K562 (cell line): ENCODE results near the gene COL15A1. TPM values are rescaled to one million over a fixed set of nuclear protein-coding genes. Genes with fewer than 3 reads are reported as not detected.

ENCODE experiments used
- BRD9 ChIP-seq: fragments of 450-650 bp; IDR thresholded peaks from 2 replicates; pipeline ENCODE4 v1.6.1; 2018; ENCODE audit warnings: low read depth; ENCODE audit not compliant: partially characterized antibody
- CEBPG ChIP-seq, 3 experiments: fragments of 200-800 bp in 1 of 3; sonication (Bioruptor generic) in 1 of 3; sonication (generic) in 1 of 3; formaldehyde crosslinking in 1 of 3; IDR thresholded peaks in 2 of 3; conservative IDR thresholded peaks in 1 of 3; 2 replicates each; pipeline versions ENCODE4 v1.6.1 to v1.8.0; 2016 to 2022; ENCODE audit warnings: missing compliant biosample characterization in 2 of 3, missing genetic modification characterization in 2 of 3, mild to moderate bottlenecking in 1 of 3, missing genetic modification reagents in 1 of 3
- CREB5 ChIP-seq: fragments of 250-450 bp; sonication (Bioruptor Pico); IDR thresholded peaks from 2 replicates; pipeline ENCODE4 v1.5.0; 2020; ENCODE audit warnings: mild to moderate bottlenecking
- FOXP1 ChIP-seq: sonication (generic); formaldehyde crosslinking; IDR thresholded peaks from 2 replicates; pipeline ENCODE4 v1.8.0; 2022; ENCODE audit warnings: mild to moderate bottlenecking, missing genetic modification reagents
- KLF16 ChIP-seq: IDR thresholded peaks from 2 replicates; pipeline ENCODE4 v1.6.1; 2016; ENCODE audit warnings: antibody characterized with exemption
- MECOM ChIP-seq: fragments of 250-450 bp; sonication (Bioruptor Pico); IDR thresholded peaks from 2 replicates; pipeline ENCODE4 v1.8.0; 2022; ENCODE audit warnings: inconsistent platforms
- MYC ChIP-seq, 2 experiments: fragments of 250-450 bp in 1 of 2; sonication (Bioruptor Pico) in 1 of 2; IDR thresholded peaks; 2 replicates each; pipeline versions ENCODE4 v1.5.1 to v1.6.1; 2012 to 2021; ENCODE audit warnings: low read depth in 2 of 2, borderline replicate concordance in 1 of 2, improper control_type of control experiment in 1 of 2, low read length in 1 of 2, mild to moderate bottlenecking in 1 of 2, moderate library complexity in 1 of 2
- PYGO2 ChIP-seq: fragments of 450-650 bp; IDR thresholded peaks from 2 replicates; pipeline ENCODE4 v1.6.1; 2016; ENCODE audit warnings: mild to moderate bottlenecking, missing genetic modification characterization, moderate library complexity, missing compliant biosample characterization
- RAD21 ChIP-seq, 2 experiments: fragments of 250-450 bp in 1 of 2; fragments of 450-650 bp in 1 of 2; sonication (Bioruptor Pico) in 1 of 2; formaldehyde crosslinking in 1 of 2; IDR thresholded peaks in 1 of 2; conservative IDR thresholded peaks in 1 of 2; 2 replicates each; pipeline versions ENCODE4 v1.4.0 to v1.8.0; 2020 to 2022; ENCODE audit warnings: mild to moderate bottlenecking in 2 of 2, moderate library complexity in 1 of 2
- RFX1 ChIP-seq: fragments of 450-650 bp; IDR thresholded peaks from 2 replicates; pipeline ENCODE4 v1.6.1; 2016; ENCODE audit warnings: mild to moderate bottlenecking, moderate library complexity
- TRIM24 ChIP-seq, 2 experiments: fragments of 450-650 bp; IDR thresholded peaks; 2 replicates each; pipeline ENCODE4 v1.6.1; 2016
- TSC22D4 ChIP-seq: fragments of 450-650 bp; IDR thresholded peaks from 2 replicates; pipeline ENCODE4 v1.6.1; 2016; ENCODE audit warnings: missing genetic modification characterization, missing biosample characterization, control low read depth
- YY1 ChIP-seq, 3 experiments: IDR thresholded peaks; 2 replicates each; pipeline ENCODE4 v1.6.1; 2011; ENCODE audit warnings: low read length in 2 of 3, mild to moderate bottlenecking in 2 of 3, moderate library complexity in 2 of 3, borderline replicate concordance in 1 of 3, control low read depth in 1 of 3, low read depth in 1 of 3; ENCODE audit not compliant: insufficient read depth in 3 of 3, insufficient replicate concordance in 2 of 3, control insufficient read depth in 1 of 3, insufficient read length in 1 of 3; ENCODE audit errors: extremely low read depth in 1 of 3
- ZNF174 ChIP-seq: fragments of 250-450 bp; sonication (Bioruptor Pico); IDR thresholded peaks from 2 replicates; pipeline ENCODE4 v1.4.0; 2020; ENCODE audit warnings: mild to moderate bottlenecking
- ZNF232 ChIP-seq: sonication (generic); formaldehyde crosslinking; IDR thresholded peaks from 2 replicates; pipeline ENCODE4 v1.8.0; 2022; ENCODE audit warnings: mild to moderate bottlenecking, missing genetic modification reagents
- ZNF324 ChIP-seq: fragments of 250-450 bp; sonication (Bioruptor Pico); IDR thresholded peaks from 2 replicates; pipeline ENCODE4 v1.4.0; 2020; ENCODE audit warnings: mild to moderate bottlenecking
- ZNF41 ChIP-seq: fragments of 250-450 bp; sonication (Bioruptor Pico); conservative IDR thresholded peaks from 2 replicates; pipeline ENCODE4 v1.4.0; 2020; ENCODE audit warnings: mild to moderate bottlenecking
- ZNF449 ChIP-seq: fragments of 250-450 bp; sonication (Bioruptor Pico); IDR thresholded peaks from 2 replicates; pipeline ENCODE4 v1.8.0; 2022; ENCODE audit warnings: moderate library complexity, mild to moderate bottlenecking, inconsistent platforms
- polyA plus RNA-seq, 8 experiments: library from polyadenylated mRNA; depleted of rRNA in 4 of 8; stranded (reverse) in 5 of 8; unstranded in 3 of 8; fragments of >200 nt; fragmentation: Nextera tagmentation in 2 of 8; fragmentation: Illumina TruSeq in 1 of 8; extraction: Ambion mirVana in 2 of 8; extraction: Trizol in 1 of 8; gene quantifications; 2 replicates each; pipeline versions ENCODE4 v1.2.1 to v1.2.3, GENCODE V29; 2011 to 2014; ENCODE audit warnings: inconsistent platforms in 1 of 8, missing spikeins in 1 of 8
- total RNA-seq, 7 experiments: library from RNA; depleted of rRNA in 6 of 7; stranded (reverse); fragments of >200 nt in 6 of 7; fragmentation: Illumina TruSeq in 2 of 7; extraction: Trizol in 2 of 7; gene quantifications; 2 replicates each; pipeline versions ENCODE4 v1.2.1 to v1.2.3, GENCODE V29; 2011 to 2021; ENCODE audit warnings: low replicate concordance in 1 of 7
- TF ChIP-seq, protein P1 (sequence below): fragments of 450-650 bp; IDR thresholded peaks from 2 replicates; pipeline ENCODE4 v1.6.1; 2017; ENCODE audit warnings: mild to moderate bottlenecking, moderate library complexity
- TF ChIP-seq, protein P2 (sequence below): fragments of 450-650 bp; formaldehyde crosslinking; IDR thresholded peaks from 2 replicates; pipeline ENCODE4 v1.4.0; 2022; ENCODE audit warnings: missing genetic modification characterization

The COL15A1 gene
- total and polyA plus RNA-seq, 9 of the 15 experiments (the other 6 are each of a cell fraction or from before 2014, with no cell fraction given) = 0.46 to 5.1 (median 2.6) TPM

DNA sequence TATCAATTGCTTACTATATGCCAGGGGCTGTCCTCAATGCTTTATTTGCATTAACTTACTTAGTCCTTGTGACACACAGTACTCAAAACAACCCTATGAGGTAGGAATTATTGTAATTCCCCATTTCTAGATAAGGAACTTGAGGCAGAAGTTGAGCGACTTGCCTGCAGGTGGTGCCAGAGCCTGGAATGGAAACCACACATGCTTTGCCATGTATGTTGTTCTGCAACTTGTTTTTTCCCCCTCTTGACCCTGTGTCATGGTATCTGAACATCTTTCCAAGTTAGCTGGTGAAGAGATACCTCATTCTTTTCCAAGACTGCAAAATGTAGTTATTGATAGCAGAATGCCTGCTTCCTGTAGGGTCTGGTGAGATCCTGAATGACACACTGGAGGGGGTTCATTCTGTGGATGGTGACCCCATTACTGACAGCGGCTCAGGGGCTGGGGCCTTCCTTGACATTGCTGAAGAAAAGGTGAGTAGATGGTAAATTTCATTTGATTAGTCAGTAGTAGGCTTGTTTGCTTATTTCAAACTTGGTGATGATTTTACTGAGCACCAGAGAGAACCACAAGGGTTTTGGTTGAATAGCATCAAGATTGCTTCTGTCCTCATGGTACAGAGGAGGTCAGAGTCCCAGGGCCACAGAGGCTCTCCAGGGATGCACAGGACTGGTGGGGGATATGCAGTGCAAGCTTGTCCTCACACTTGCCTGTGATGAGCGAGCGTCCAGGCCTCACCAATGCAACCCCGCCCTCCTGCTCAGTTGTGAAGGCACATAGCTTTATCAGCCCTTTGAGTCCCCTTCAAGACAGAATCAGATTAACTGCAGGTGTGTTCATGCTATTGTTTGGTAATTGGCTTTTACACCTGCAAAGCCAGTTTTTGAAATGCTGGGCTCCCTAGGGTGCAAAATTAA lies 57.0 kb downstream of the COL15A1 start (continued):
- no peak for TF ChIP-seq CREB5 (CRISPR knock-in tag)
- no peak for TF ChIP-seq ZNF232 (CRISPR knock-in tag)
- TF ChIP-seq PYGO2 (tag) = no peak
- TF ChIP-seq ZNF324 (CRISPR knock-in tag) = no peak
- TF ChIP-seq CEBPG (CRISPR knock-in tag; IDR thresholded peaks at IDR 0.05) = peak; percentile 53
- TF ChIP-seq CEBPG (tag; conservative IDR thresholded peaks at IDR 0.05 in 1 of 2, IDR thresholded peaks at IDR 0.05 in 1 of 2) = peak; percentile 64 to 67; a peak in 3 of 4 replicates
- peak; percentile 90 to 93 for TF ChIP-seq RAD21 (CRISPR knock-in tag; conservative IDR thresholded peaks at IDR 0.05 in 1 of 2, IDR thresholded peaks at IDR 0.05 in 1 of 2)
- no peak for TF ChIP-seq MYC (IDR thresholded peaks at IDR 0.05; ENCODE audit: low read depth, low read length)
- peak; percentile 27; the same call in 1 of the 2 replicates for TF ChIP-seq MYC (CRISPR knock-in tag; IDR thresholded peaks at IDR 0.05; ENCODE audit: borderline replicate concordance, low read depth)
- no peak for TF ChIP-seq MECOM (CRISPR knock-in tag)
- no peak for TF ChIP-seq TRIM24 (IDR thresholded peaks at IDR 0.05)
- TF ChIP-seq, protein P1, sequence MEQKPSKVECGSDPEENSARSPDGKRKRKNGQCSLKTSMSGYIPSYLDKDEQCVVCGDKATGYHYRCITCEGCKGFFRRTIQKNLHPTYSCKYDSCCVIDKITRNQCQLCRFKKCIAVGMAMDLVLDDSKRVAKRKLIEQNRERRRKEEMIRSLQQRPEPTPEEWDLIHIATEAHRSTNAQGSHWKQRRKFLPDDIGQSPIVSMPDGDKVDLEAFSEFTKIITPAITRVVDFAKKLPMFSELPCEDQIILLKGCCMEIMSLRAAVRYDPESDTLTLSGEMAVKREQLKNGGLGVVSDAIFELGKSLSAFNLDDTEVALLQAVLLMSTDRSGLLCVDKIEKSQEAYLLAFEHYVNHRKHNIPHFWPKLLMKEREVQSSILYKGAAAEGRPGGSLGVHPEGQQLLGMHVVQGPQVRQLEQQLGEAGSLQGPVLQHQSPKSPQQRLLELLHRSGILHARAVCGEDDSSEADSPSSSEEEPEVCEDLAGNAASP = no peak
- no peak for TF ChIP-seq ZNF41 (CRISPR knock-in tag)
- TF ChIP-seq, protein P2, sequence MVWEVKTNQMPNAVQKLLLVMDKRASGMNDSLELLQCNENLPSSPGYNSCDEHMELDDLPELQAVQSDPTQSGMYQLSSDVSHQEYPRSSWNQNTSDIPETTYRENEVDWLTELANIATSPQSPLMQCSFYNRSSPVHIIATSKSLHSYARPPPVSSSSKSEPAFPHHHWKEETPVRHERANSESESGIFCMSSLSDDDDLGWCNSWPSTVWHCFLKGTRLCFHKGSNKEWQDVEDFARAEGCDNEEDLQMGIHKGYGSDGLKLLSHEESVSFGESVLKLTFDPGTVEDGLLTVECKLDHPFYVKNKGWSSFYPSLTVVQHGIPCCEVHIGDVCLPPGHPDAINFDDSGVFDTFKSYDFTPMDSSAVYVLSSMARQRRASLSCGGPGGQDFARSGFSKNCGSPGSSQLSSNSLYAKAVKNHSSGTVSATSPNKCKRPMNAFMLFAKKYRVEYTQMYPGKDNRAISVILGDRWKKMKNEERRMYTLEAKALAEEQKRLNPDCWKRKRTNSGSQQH = no peak
- no peak for TF ChIP-seq ZNF449 (CRISPR knock-in tag)
- no peak for TF ChIP-seq TSC22D4 (tag)
- TF ChIP-seq BRD9 = no peak
- TF ChIP-seq YY1 (IDR thresholded peaks at IDR 0.05; ENCODE audit: borderline replicate concordance in 1 of 3, control insufficient read depth in 1 of 3, extremely low read depth in 1 of 3, insufficient read depth in 3 of 3, insufficient read length in 1 of 3, insufficient replicate concordance in 2 of 3, low read depth in 1 of 3, low read length in 2 of 3) = no peak
- TF ChIP-seq RFX1 = no peak
- TF ChIP-seq KLF16 = 0 out of 2 replicates have a peak, but pooled peaks have one; percentile 29
- TF ChIP-seq FOXP1 (CRISPR knock-in tag) = no peak; the same call in 1 of the 2 replicates
- no peak for TF ChIP-seq ZNF174 (CRISPR knock-in tag)
